GM12872 (cell line): Measurements from ENCODE around the gene PTPN13.

Experiments
- CTCF ChIP-seq: IDR thresholded peaks from 3 replicates; pipeline ENCODE4 v1.5.1; 2011; ENCODE audit warnings: low read depth, mild to moderate bottlenecking, low read length, moderate library complexity; ENCODE audit not compliant: insufficient read depth

Gene PTPN13

GRCh38 chr4:86592553-86593249 lies 1.4 kb upstream of the PTPN13 start:
- TF ChIP-seq CTCF, result no peak

- TF ChIP-seq CTCF, result no peak
These were observed 677 bp downstream of the PTPN13 start for GRCh38 chr4:86594559-86595425.

GRCh38 chr4:86595426-86595805 lies 1.3 kb downstream of the PTPN13 start:
- TF ChIP-seq CTCF, result no peak

GRCh38 chr4:86596807-86597206 lies 2.7 kb downstream of the PTPN13 start:
- no peak for TF ChIP-seq CTCF

GRCh38 chr4:86600007-86600653 lies 6.0 kb downstream of the PTPN13 start:
- no peak for TF ChIP-seq CTCF

- TF ChIP-seq CTCF, result no peak
These were observed 9.3 kb downstream of the PTPN13 start for GRCh38 chr4:86603311-86603885.

- TF ChIP-seq CTCF, result no peak
These were observed 12.7 kb downstream of the PTPN13 start for GRCh38 chr4:86606809-86607208.
